ENCODE data around the gene SLX4.

SLX4 gene

GRCh38 chr16:3646348-3646920, 35.0 kb upstream of the SLX4 start:
- H3K4me1 Mint-ChIP-seq (ENCODE audit: low read depth), result peaks cover 18% of the 10 kb centered on the region
- H3K36me3 Mint-ChIP-seq (ENCODE audit: low read depth), result peaks cover 61% of the 10 kb centered on the region
- no peaks in the 10 kb centered on the region for H3K27me3 Mint-ChIP-seq
- intact Hi-C loops (cut with micrococcal nuclease), result no loop called here
- no peak overlapping the region for H3K4me3 Mint-ChIP-seq
- no peak overlapping the region for H3K27ac Mint-ChIP-seq
- no peaks in the 10 kb centered on the region for H3K9me3 Mint-ChIP-seq

GRCh38 chr16:3645504-3646347, 34.3 kb upstream of the SLX4 start:
- peaks cover 13% of the 10 kb centered on the region for H3K4me1 Mint-ChIP-seq (ENCODE audit: low read depth)
- H3K27me3 Mint-ChIP-seq, result no peaks in the 10 kb centered on the region
- no peak overlapping the region for H3K27ac Mint-ChIP-seq
- intact Hi-C loops (cut with micrococcal nuclease), result no loop called here
- H3K4me3 Mint-ChIP-seq, result no peak overlapping the region
- peaks cover 61% of the 10 kb centered on the region for H3K36me3 Mint-ChIP-seq (ENCODE audit: low read depth)
- no peaks in the 10 kb centered on the region for H3K9me3 Mint-ChIP-seq

- peaks cover 13% of the 10 kb centered on the region for H3K4me1 Mint-ChIP-seq (ENCODE audit: low read depth)
- intact Hi-C loops (cut with micrococcal nuclease), result no loop called here
- no peak overlapping the region for H3K27ac Mint-ChIP-seq
- H3K4me3 Mint-ChIP-seq, result no peak overlapping the region
- no peaks in the 10 kb centered on the region for H3K9me3 Mint-ChIP-seq
- peaks cover 66% of the 10 kb centered on the region for H3K36me3 Mint-ChIP-seq (ENCODE audit: low read depth)
- H3K27me3 Mint-ChIP-seq, result no peaks in the 10 kb centered on the region
These were observed 33.7 kb upstream of the SLX4 start for GRCh38 chr16:3645108-3645503.

- Mint-ChIP-seq H3K4me3 (no peak overlapping the region), H3K36me3 (ENCODE audit: low read depth) (peaks cover 61% of the 10 kb centered on the region), H3K27ac (no peak overlapping the region), H3K27me3 (no peaks in the 10 kb centered on the region), H3K9me3 (no peaks in the 10 kb centered on the region), H3K4me1 (ENCODE audit: low read depth) (peaks cover 13% of the 10 kb centered on the region)
- intact Hi-C loops (cut with micrococcal nuclease), result no loop called here
These were observed 31.8 kb upstream of the SLX4 start for GRCh38 chr16:3643095-3643730.

- Mint-ChIP-seq H3K27ac (no peak overlapping the region), H3K27me3 (no peaks in the 10 kb centered on the region), H3K4me3 (no peak overlapping the region), H3K9me3 (no peaks in the 10 kb centered on the region), H3K36me3 (ENCODE audit: low read depth) (peaks cover 61% of the 10 kb centered on the region), H3K4me1 (ENCODE audit: low read depth) (peaks cover 19% of the 10 kb centered on the region)
- intact Hi-C loops (cut with micrococcal nuclease), result no loop called here
These were observed 31.1 kb upstream of the SLX4 start for GRCh38 chr16:3642397-3643094.

- H3K27ac Mint-ChIP-seq, result no peak overlapping the region
- peaks cover 25% of the 10 kb centered on the region for H3K4me1 Mint-ChIP-seq (ENCODE audit: low read depth)
- peaks cover 61% of the 10 kb centered on the region for H3K36me3 Mint-ChIP-seq (ENCODE audit: low read depth)
- no peaks in the 10 kb centered on the region for H3K27me3 Mint-ChIP-seq
- no peaks in the 10 kb centered on the region for H3K9me3 Mint-ChIP-seq
- intact Hi-C loops (cut with micrococcal nuclease), result no loop called here
- H3K4me3 Mint-ChIP-seq, result no peak overlapping the region
These were observed 30.5 kb upstream of the SLX4 start for GRCh38 chr16:3641801-3642396.

GRCh38 chr16:3640632-3641501, 29.5 kb upstream of the SLX4 start:
- Mint-ChIP-seq H3K27ac (no peak overlapping the region), H3K4me1 (ENCODE audit: low read depth) (peaks cover 35% of the 10 kb centered on the region), H3K4me3 (no peak overlapping the region), H3K36me3 (ENCODE audit: low read depth) (peaks cover 54% of the 10 kb centered on the region), H3K9me3 (no peaks in the 10 kb centered on the region), H3K27me3 (no peaks in the 10 kb centered on the region)
- intact Hi-C loops (cut with micrococcal nuclease), result no loop called here

- intact Hi-C loops (cut with micrococcal nuclease), result no loop called here
These were observed 28.8 kb upstream of the SLX4 start for GRCh38 chr16:3640207-3640606.

GRCh38 chr16:3638916-3639644, 27.7 kb upstream of the SLX4 start:
- intact Hi-C loops (cut with micrococcal nuclease), result no loop called here
- Mint-ChIP-seq H3K4me3 (no peak overlapping the region), H3K27me3 (no peaks in the 10 kb centered on the region), H3K27ac (no peak overlapping the region), H3K9me3 (no peaks in the 10 kb centered on the region), H3K4me1 (ENCODE audit: low read depth) (peaks cover 41% of the 10 kb centered on the region), H3K36me3 (ENCODE audit: low read depth) (peaks cover 37% of the 10 kb centered on the region)

More at GRCh38 chr16:3640207-3640606, 28.8 kb upstream of the SLX4 start:
- peaks cover 41% of the 10 kb centered on the region for H3K4me1 Mint-ChIP-seq (ENCODE audit: low read depth)
- no peak overlapping the region for H3K4me3 Mint-ChIP-seq
- H3K9me3 Mint-ChIP-seq, result no peaks in the 10 kb centered on the region
- peaks cover 47% of the 10 kb centered on the region for H3K36me3 Mint-ChIP-seq (ENCODE audit: low read depth)
- H3K27ac Mint-ChIP-seq, result no peak overlapping the region
- no peaks in the 10 kb centered on the region for H3K27me3 Mint-ChIP-seq

GRCh38 chr16:3637371-3637923, 26.0 kb upstream of the SLX4 start:
- intact Hi-C loops (cut with micrococcal nuclease), result no loop called here
- H3K4me1 Mint-ChIP-seq (ENCODE audit: low read depth), result peaks cover 31% of the 10 kb centered on the region
- no peak overlapping the region for H3K4me3 Mint-ChIP-seq
- peak overlapping the region; percentile 78 for H3K27ac Mint-ChIP-seq
- peaks cover 24% of the 10 kb centered on the region for H3K36me3 Mint-ChIP-seq (ENCODE audit: low read depth)
- no peaks in the 10 kb centered on the region for H3K27me3 Mint-ChIP-seq
- H3K9me3 Mint-ChIP-seq, result no peaks in the 10 kb centered on the region

GRCh38 chr16:3625911-3626732, 14.7 kb upstream of the SLX4 start:
- no peak overlapping the region for H3K4me3 Mint-ChIP-seq
- no peaks in the 10 kb centered on the region for H3K36me3 Mint-ChIP-seq (ENCODE audit: low read depth)
- intact Hi-C loops (cut with micrococcal nuclease), result no loop called here
- peak overlapping the region; percentile 64 for H3K27ac Mint-ChIP-seq
- no peaks in the 10 kb centered on the region for H3K27me3 Mint-ChIP-seq
- H3K9me3 Mint-ChIP-seq, result no peaks in the 10 kb centered on the region
- peaks cover 41% of the 10 kb centered on the region for H3K4me1 Mint-ChIP-seq (ENCODE audit: low read depth)

GRCh38 chr16:3625331-3625730, 13.9 kb upstream of the SLX4 start:
- H3K27me3 Mint-ChIP-seq, result no peaks in the 10 kb centered on the region
- H3K36me3 Mint-ChIP-seq (ENCODE audit: low read depth), result no peaks in the 10 kb centered on the region
- intact Hi-C loops (cut with micrococcal nuclease), result no loop called here
- H3K27ac Mint-ChIP-seq, result peak overlapping the region; percentile 64
- peaks cover 41% of the 10 kb centered on the region for H3K4me1 Mint-ChIP-seq (ENCODE audit: low read depth)
- H3K9me3 Mint-ChIP-seq, result no peaks in the 10 kb centered on the region
- no peak overlapping the region for H3K4me3 Mint-ChIP-seq

Measured in dendritic cell treated with granulocyte-macrophage colony-stimulating factor and Interleukin-4, amounts not matched to agents 40 ng/mL and 50 ng/mL, for 4 days (primary cell).